GM23338 (cell line): ENCODE measurements around the gene ANTXR2. TPM values are rescaled to one million over a fixed set of nuclear protein-coding genes. Genes with fewer than 3 reads are reported as not detected.

Experiments
- ATAC-seq: fragments of 200-7000 bp; cut with Tn5 transposase; 3 replicates; pipeline ENCODE4 v1.9.1; 2020
- DNase-seq: peaks from one replicate; pipeline ENCODE4 v3.0.0-alpha.2; 2015; ENCODE audit warnings: low spot score
- H2AFZ ChIP-seq: fragments of 200-600 bp; sonication (generic); 2 replicates; pipeline ENCODE4 v1.8.0; 2016; ENCODE audit warnings: antibody characterized with exemption, mild to moderate bottlenecking, moderate library complexity
- H3F3A ChIP-seq: fragments of 200-600 bp; sonication (generic); replicated peaks from 2 replicates; pipeline ENCODE4 v1.8.0; 2017; ENCODE audit warnings: antibody characterized with exemption, mixed run types, low read depth
- H3K27ac ChIP-seq: fragments of 200-600 bp; sonication (generic); 2 replicates; pipeline ENCODE4 v1.6.1; 2016; ENCODE audit warnings: low read depth
- H3K27me3 ChIP-seq: fragments of 200-600 bp; sonication (generic); 2 replicates; pipeline ENCODE4 v1.8.0; 2016; ENCODE audit warnings: mild to moderate bottlenecking, mixed run types, moderate library complexity; ENCODE audit not compliant: insufficient read depth
- H3K36me3 ChIP-seq: fragments of 200-600 bp; sonication (generic); 2 replicates; pipeline ENCODE4 v1.8.0; 2016; ENCODE audit warnings: mild to moderate bottlenecking; ENCODE audit not compliant: insufficient read depth
- H3K4me1 ChIP-seq: fragments of 200-600 bp; sonication (generic); 2 replicates; pipeline ENCODE4 v1.8.0; 2016; ENCODE audit warnings: mild to moderate bottlenecking, moderate library complexity; ENCODE audit not compliant: insufficient read depth
- H3K4me2 ChIP-seq: fragments of 200-600 bp; sonication (generic); 2 replicates; pipeline ENCODE4 v1.7.1; 2017; ENCODE audit warnings: mixed run types
- H3K4me3 ChIP-seq: fragments of 200-600 bp; sonication (generic); 2 replicates; pipeline ENCODE4 v1.6.1; 2016; ENCODE audit warnings: mixed run types
- H3K79me2 ChIP-seq: fragments of 200-600 bp; sonication (generic); replicated peaks from 2 replicates; pipeline ENCODE4 v1.8.0; 2017; ENCODE audit warnings: mild to moderate bottlenecking; ENCODE audit not compliant: insufficient read depth
- H3K9me2 ChIP-seq: fragments of 200-600 bp; sonication (generic); 2 replicates; pipeline ENCODE4 v1.8.0; 2017; ENCODE audit not compliant: insufficient read depth
- H4K20me1 ChIP-seq: fragments of 200-600 bp; sonication (generic); replicated peaks from 2 replicates; pipeline ENCODE4 v1.8.0; 2017; ENCODE audit warnings: mild to moderate bottlenecking; ENCODE audit not compliant: insufficient read depth
- H3K27ac Mint-ChIP-seq: 2 replicates; pipeline ENCODE4 v1.8.0; 2020; ENCODE audit warnings: inconsistent platforms, mild to moderate bottlenecking, moderate library complexity, mixed read lengths
- H3K27me3 Mint-ChIP-seq: 3 replicates; pipeline ENCODE4 v1.8.0; 2022; ENCODE audit warnings: low read depth, mild to moderate bottlenecking, moderate library complexity, mixed read lengths, inconsistent platforms; ENCODE audit not compliant: insufficient read depth, poor library complexity
- H3K36me3 Mint-ChIP-seq: 3 replicates; pipeline ENCODE4 v1.8.0; 2021; ENCODE audit warnings: low read depth, mild to moderate bottlenecking, inconsistent platforms, moderate library complexity, mixed read lengths
- H3K4me1 Mint-ChIP-seq: 3 replicates; pipeline ENCODE4 v1.8.0; 2020; ENCODE audit warnings: mild to moderate bottlenecking, inconsistent platforms, mixed read lengths
- H3K4me3 Mint-ChIP-seq: 3 replicates; pipeline ENCODE4 v1.8.0; 2021; ENCODE audit warnings: moderate library complexity, mild to moderate bottlenecking, inconsistent platforms, mixed read lengths
- H3K9me3 Mint-ChIP-seq: 3 replicates; pipeline ENCODE4 v1.8.0; 2020; ENCODE audit warnings: moderate library complexity, mild to moderate bottlenecking, inconsistent platforms, mixed read lengths
- CREB1 ChIP-seq: fragments of 250-450 bp; sonication (Bioruptor Pico); IDR thresholded peaks from 2 replicates; pipeline ENCODE4 v1.5.0; 2020; ENCODE audit warnings: low read depth, mild to moderate bottlenecking, moderate library complexity
- ETS1 ChIP-seq: IDR thresholded peaks from 2 replicates; pipeline ENCODE4 v1.6.1; 2016; ENCODE audit warnings: antibody characterized with exemption
- EZH2 ChIP-seq: fragments of 200-600 bp; sonication (generic); IDR thresholded peaks from one replicate; pipeline ENCODE4 v1.8.0; 2017; ENCODE audit warnings: antibody characterized with exemption, mild to moderate bottlenecking, low read depth; ENCODE audit not compliant: unreplicated experiment
- EZH2phosphoT487 ChIP-seq: fragments of 200-600 bp; sonication (generic); IDR thresholded peaks from one replicate; pipeline ENCODE4 v1.8.1; 2018; ENCODE audit warnings: antibody characterized with exemption; ENCODE audit not compliant: unreplicated experiment
- JUNB ChIP-seq: IDR thresholded peaks from one replicate; pipeline ENCODE4 v1.6.1; 2016; ENCODE audit warnings: antibody characterized with exemption; ENCODE audit not compliant: unreplicated experiment
- NANOG ChIP-seq: IDR thresholded peaks from 2 replicates; pipeline ENCODE4 v1.6.1; 2016; ENCODE audit warnings: antibody characterized with exemption, borderline replicate concordance
- STAT1 ChIP-seq: IDR thresholded peaks from one replicate; pipeline ENCODE4 v1.6.1; 2016; ENCODE audit warnings: antibody characterized with exemption; ENCODE audit not compliant: unreplicated experiment
- ZNF114 ChIP-seq: fragments of 250-450 bp; sonication (Bioruptor Pico); IDR thresholded peaks from 2 replicates; pipeline ENCODE4 v1.5.0; 2020; ENCODE audit warnings: mild to moderate bottlenecking, moderate library complexity
- polyA plus RNA-seq: library from polyadenylated mRNA; unstranded; fragments of >200 nt; fragmentation: Nextera tagmentation; extraction: Ambion mirVana; gene quantifications from 2 replicates; pipeline ENCODE4 v1.2.1, GENCODE V29; 2016
- total RNA-seq: library from RNA; depleted of rRNA; stranded (reverse); fragments of >200 nt; shearing (Covaris generic); gene quantifications from 2 replicates; pipeline ENCODE4 v1.2.3, GENCODE V29; 2014
- TF ChIP-seq, protein P1 (sequence below), 2 experiments: fragments of 200-600 bp in 1 of 2; sonication (generic) in 1 of 2; conservative IDR thresholded peaks; 2 replicates each; pipeline versions ENCODE4 v1.5.1 to v1.6.1; 2016 to 2017; ENCODE audit warnings: antibody characterized with exemption in 2 of 2, low read depth in 2 of 2, mild to moderate bottlenecking in 2 of 2, moderate library complexity in 1 of 2

ANTXR2 gene
- total and polyA plus RNA-seq, 2 experiments from 2014 or later, result 2.0 to 5.3 TPM

- TF ChIP-seq, protein P1, sequence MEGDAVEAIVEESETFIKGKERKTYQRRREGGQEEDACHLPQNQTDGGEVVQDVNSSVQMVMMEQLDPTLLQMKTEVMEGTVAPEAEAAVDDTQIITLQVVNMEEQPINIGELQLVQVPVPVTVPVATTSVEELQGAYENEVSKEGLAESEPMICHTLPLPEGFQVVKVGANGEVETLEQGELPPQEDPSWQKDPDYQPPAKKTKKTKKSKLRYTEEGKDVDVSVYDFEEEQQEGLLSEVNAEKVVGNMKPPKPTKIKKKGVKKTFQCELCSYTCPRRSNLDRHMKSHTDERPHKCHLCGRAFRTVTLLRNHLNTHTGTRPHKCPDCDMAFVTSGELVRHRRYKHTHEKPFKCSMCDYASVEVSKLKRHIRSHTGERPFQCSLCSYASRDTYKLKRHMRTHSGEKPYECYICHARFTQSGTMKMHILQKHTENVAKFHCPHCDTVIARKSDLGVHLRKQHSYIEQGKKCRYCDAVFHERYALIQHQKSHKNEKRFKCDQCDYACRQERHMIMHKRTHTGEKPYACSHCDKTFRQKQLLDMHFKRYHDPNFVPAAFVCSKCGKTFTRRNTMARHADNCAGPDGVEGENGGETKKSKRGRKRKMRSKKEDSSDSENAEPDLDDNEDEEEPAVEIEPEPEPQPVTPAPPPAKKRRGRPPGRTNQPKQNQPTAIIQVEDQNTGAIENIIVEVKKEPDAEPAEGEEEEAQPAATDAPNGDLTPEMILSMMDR (conservative IDR thresholded peaks at IDR 0.05; ENCODE audit: low read depth in 2 of 2), result no peak
- TF ChIP-seq STAT1 (no peak), EZH2 (no peak), EZH2phosphoT487 (no peak), ZNF114 (CRISPR knock-in tag) (no peak), CREB1 (CRISPR knock-in tag) (no peak), JUNB (no peak)
Observed at GRCh38 chr4:79977131-79977840, 95.7 kb downstream of the ANTXR2 start (continued).

- ATAC-seq (peak; percentile 96), DNase-seq (peak; percentile 86)
- Mint-ChIP-seq H3K9me3 (no peaks in the 10 kb centered on the region), H3K27ac (peak overlapping the region; percentile 53), H3K4me1 (peaks cover 16% of the 10 kb centered on the region; the same call in 2 of the 3 replicates), H3K36me3 (no peaks in the 10 kb centered on the region), H3K4me3 (peak overlapping the region; percentile 80), H3K27me3 (peaks cover 12% of the 10 kb centered on the region)
- Histone ChIP-seq H3K27me3 (peaks cover 49% of the 10 kb centered on the region), H2AFZ (peak overlapping the region; percentile 97), H3K27ac (no peak overlapping the region; the same call in 1 of the 2 replicates), H3K79me2 (no peaks in the 10 kb centered on the region), H3K36me3 (no peaks in the 10 kb centered on the region), H4K20me1 (no peaks in the 10 kb centered on the region), H3K9me2 (no peaks in the 10 kb centered on the region), H3K4me2 (peak overlapping the region; percentile 79), H3K4me1 (peaks cover 4% of the 10 kb centered on the region; the same call in 1 of the 2 replicates), H3K4me3 (peak overlapping the region; percentile 62), H3F3A (no peaks in the 10 kb centered on the region)
- TF ChIP-seq NANOG (no peak), EZH2 (peak; percentile 39), ETS1 (0 out of 2 replicates have a peak, but pooled peaks have one; percentile 3)
Observed at GRCh38 chr4:79964400-79965211, 108.4 kb downstream of the ANTXR2 start.
